SW480 (cell line): Measurements from ENCODE around the gene CAMK2B.
A peak's percentile ranks its signal among the peaks of the same experiment; 100 is the strongest.

Experiments
- DNase-seq: peaks from one replicate; pipeline ENCODE4 v3.0.0-alpha.2; 2016; ENCODE audit warnings: low spot score

CAMK2B gene

DNA sequence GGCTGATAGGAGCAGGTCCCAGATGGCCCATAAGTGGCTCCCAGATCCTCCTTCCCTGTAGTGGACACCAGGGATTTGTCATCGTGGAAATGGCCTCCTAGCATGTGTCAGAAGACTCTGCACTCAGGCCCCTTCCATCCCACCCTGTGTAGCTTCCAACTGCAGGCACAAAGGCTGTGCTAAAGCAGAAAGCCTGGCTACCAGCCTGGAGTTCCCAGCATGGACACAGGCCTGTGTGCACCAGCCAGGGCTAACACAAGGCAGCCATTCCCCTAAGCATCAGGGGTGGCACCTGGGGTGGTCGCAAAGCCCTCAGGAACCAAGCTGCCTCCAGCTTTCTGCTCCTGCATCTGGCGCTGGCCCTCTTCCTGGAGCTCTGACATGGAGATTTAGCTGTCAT, 4.5 kb upstream of the CAMK2B start:
- no peak for DNase-seq

DNA sequence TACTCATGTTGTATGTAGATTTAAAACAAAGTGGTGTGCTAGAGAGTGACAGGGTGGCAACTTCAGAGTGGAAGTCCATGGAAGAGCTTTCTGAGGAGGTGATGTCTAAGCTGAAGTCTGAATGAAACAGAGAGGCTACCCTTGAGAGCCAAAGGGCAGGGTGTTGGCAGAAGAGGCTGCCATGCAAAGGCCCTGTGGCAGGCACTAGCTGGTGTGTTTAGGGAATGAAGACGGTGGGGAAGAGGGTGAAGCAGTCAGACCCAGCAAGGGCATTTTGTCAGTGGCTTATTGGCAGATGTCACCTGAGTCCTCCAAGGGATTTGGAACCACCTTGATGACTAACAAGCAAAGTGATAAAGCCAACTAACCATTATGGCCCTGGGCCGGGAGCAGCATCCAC, 3.7 kb upstream of the CAMK2B start:
- no peak for DNase-seq

DNA sequence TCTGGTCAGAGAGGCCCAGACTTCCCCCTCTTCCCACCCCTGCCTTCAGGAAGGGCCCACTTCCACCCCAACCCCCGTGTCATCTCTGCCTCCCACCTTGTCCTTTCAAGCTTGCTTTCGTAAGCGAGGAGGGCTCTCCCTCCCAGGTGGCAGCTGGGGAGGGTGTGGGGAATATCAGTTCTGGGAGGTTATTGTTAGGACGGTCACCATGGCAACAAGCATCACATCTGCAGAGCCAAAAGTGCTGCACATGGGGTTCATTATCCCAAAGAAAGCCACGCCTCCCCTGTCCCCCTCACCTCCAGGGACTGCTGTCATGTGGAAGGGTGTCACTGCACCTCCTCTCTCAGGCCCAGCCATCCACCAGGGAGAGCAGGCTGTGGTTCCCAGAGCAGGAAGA, 2.6 kb upstream of the CAMK2B start:
- no peak for DNase-seq

DNA sequence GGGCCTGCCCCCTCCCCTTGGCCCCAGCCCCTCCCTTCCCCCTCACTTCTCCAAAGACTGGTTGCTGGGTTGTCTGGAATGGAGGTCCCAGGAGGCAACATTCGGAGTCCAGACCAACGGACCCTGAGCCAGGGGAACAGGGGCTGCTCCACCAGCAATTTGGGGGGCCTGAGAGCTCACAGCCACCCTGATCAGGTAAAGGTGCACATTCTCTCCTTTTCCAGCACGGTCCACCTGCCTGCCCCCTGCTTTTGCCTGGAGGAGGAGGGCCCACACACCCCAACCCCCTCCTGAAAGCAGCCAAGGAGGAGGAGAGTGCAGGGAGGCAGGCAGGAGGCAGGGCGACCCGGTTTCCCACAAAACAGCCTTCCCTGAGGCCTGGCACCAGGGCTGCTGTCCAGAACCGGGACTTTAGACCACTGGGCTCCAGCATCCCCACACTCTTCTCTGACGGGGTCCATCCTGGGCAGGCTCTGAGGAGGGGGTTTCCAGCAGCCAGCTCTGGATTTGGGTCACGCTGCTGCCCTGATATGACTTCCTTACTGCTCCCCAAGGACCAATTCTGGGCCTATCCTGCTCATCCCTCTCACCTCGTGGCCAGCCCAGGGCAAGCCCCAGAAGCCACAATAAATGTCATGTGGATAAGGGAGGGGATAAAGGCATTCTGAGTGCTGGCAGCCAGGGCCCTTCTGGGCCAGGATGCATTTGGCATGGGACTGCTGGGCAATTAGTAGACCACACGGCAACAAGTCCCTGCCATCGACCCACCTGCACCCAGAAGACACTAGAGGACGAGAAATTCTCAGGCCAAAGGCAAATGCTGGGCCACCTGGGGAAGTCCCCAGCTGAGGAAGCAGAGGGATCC, 1.1 kb upstream of the CAMK2B start:
- no peak for DNase-seq

DNA sequence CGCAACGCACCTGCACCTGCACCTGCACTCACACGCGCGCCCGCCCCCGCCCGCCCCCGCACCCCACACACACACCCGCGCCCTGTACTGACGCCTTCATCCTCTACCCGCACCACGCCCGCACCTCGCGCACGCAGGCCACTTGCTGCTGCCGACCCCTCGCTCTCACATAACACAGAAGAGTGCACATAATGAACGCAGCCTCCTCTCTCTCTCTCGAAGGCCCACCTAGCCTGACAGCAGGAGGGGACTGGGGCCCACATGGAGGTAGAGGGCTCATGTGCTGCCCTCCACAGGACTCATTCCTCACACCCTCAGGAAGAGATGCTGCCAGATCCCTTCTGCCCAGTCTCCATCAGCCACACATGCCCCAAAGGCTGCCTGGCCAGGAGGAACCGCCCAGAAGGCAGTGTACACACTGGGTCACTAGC, 432 bp upstream of the CAMK2B start:
- peak; percentile 74 for DNase-seq

DNA sequence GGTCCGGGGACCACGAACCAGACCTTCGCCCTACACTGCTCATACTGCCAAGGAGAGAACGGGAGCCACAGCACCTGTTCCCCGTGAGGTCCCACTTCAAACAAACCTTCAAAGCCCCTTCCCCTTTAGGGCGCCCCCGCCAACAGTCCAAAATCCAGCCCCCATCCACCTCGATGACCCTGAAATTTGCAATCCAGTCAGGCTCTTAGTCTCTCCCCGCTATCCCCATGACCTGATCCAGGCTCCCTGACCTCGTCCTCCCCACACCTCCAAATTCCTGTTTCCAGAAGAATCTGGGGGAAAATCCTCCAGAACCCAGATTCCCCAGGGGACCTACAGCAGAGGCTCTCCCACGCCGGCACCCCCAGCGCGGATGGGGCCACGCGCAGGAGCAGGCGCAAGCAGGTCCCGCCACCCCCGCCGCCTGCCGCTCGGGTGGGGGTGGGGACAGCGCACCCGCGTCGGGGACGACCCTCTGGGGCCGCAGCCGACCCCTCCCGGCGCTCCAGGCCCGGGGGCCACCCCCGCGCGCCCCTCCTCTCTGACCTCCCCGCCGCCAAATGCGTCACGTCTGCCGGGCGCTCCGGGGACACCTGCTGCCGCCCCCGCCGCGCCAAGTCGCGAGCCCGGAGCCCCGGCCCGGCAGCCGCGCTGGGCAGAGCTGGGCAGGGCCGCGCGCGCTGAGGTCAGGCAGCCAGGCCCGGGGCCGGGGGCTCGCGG, 753 bp downstream of the CAMK2B start:
- DNase-seq = no peak

DNA sequence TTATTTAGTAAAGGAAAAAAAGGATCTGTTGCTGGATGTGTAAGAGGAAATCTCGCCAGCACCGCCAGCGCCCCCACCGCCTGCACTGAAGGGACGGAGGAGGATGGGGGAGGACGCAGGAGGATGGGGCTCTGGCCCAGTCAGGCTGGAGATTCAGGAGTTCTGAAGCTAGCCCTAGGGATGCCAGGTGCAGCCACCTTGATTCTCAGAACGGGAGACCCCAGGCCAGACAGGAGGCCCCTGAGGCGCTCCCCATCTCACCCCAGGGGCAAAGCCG, 1.3 kb downstream of the CAMK2B start:
- no peak for DNase-seq

DNA sequence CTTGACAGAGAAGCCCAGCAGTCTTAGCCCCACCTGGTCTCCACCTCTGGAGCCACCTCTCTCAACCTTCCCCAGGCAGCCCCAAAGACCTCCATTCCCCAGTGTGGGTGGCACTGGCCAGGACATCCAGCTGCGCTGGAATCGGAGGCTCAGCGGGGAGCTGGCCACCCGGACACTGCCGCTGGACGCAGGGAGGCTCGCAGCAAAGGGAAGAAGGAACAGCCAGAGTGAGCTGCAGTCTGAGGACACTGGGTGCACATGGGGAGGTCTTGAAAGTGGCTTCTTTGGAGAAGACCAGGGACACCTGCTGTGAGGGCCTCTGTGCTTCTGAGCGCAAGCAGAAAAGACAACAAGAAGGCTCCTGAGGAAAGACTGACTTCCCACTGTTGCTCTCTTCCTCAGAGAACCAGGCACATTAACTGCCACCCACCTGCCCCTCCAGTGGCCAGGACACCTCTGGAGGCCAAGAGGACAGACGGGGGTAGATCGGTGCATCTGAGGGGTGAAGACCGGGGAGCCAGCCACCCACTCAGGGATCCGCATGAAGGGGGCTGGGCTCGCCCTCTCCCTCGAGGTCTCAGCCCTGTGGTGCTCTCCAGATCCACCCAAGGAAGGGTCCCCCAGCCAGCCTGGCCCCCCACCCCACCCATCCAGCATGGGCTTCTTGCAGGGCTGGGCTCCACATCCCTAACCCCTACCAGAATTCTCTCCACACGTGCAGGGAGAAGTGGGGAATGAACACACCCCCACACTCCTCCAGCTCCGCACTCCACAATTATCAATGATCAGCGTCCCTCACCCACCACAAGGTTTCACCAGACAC, 1.8 kb downstream of the CAMK2B start:
- DNase-seq = no peak

DNA sequence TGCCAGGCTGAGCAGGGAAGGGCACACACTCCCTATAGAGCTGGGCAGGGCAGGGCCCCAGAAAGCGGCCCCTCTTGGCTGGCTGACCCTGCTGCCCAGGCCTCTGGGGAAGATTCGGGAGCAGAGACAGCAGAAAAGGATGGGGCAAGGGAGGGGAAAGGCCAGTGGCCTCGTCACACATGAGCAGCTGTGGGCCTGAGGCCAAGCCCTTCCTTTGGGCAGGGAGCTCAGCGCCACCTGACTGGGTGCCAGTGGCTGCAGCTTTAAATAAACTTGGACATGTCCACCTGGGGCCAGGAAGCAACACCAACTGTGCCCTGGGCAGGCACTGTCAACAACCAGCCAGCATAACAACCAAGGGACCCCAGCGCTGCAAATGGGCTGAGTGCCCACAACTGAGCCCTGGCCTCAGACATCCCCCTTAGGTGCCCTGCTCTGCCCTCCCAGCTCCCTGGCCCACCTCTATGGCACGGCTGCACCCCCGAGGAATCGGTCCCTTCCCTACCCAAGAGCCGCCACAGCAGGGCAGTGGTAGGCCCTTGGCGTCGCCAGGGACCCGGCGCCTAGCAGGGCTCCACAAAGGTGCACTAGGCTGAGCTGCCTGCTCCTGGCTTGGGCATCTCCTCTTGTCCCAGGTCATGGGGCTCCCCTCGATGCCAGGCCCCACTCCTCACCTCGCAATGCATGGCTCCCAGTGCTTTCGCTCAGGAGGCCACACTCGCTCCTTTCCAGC, 2.6 kb downstream of the CAMK2B start:
- DNase-seq = no peak

DNA sequence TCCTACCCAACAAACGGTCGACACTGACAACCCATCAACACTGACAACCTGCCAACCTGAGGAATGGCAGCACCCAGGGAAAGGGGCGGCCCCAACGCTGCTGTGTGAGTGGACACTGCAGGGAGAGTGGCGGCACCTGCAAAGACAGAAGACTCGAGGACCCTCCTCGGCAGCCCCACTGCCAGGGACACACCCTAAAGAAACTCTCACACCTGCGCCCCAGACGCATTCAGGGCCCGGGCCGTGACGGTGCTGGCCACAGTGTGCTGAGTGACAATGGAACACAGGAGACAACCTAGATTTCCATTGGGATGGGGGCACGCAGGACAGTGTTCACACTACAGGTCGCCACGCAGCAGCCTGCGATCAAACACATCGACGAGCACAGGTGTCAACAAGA, 3.6 kb downstream of the CAMK2B start:
- no peak for DNase-seq

DNA sequence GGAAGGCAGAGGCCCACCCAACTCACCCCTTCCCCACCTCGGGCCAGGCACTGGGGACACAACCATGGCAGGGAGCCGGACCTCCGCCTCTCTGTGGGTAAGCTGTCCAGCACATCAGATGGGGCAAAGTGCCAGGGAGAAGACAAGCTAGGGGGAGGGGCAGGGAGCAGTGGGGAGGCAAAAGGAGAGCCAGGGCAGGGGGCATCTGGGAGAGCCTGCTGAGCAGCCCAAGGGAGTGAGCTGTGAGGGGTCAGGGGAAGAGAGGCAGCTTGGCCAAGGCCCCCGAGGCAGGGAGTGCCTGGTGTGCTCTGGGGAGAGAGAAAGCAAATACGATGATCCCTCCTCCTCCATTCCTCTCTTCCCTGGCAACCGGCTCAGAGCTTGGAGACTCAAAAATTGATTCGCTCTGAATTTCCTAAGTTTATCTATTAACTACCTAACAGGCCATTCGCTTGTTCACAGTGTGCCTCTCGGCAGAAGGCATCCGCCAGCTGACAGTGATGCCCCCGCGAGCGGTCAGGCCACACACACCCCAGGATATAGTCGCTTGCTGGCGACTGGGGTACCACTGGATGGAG, 4.5 kb downstream of the CAMK2B start:
- DNase-seq = no peak

DNA sequence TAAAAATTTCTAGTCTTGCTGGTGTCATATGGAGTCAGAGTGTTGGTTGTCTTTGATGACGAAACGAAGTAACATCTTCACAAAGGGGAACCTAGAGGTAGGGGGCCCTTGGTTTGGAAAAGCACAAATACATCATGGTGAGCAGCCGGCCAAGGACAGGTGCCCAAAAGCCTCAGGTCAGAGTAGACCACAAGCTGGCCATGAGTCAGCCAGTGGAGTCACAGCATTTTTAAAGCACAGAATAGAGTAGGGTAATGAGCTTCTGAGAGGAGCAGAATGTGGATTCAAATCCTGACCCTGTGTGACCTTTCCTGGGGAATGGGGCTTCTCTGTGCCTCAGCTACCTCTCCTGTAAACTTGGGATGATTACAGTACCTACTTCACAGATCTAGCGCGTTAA, 5.3 kb downstream of the CAMK2B start:
- no peak for DNase-seq

DNA sequence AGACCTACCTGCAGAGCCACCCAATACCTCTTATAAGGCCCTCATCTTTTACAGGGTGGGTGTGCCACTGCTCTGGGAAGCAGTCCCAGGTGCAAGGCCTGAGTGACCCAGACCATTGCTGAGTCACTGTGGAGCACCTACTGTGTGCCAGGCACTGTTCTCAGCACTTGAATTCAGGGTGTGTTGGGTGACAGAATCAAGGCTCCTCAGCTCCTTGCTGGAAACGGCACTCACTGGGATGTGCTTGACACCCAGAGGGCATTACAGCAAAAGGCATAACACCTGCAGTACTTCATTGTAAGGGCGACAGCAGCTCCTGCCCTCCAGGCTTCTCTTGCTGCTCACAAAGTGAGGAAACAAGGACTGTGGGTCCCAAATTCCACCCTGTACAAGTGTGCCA, 7.1 kb downstream of the CAMK2B start:
- DNase-seq = no peak

DNA sequence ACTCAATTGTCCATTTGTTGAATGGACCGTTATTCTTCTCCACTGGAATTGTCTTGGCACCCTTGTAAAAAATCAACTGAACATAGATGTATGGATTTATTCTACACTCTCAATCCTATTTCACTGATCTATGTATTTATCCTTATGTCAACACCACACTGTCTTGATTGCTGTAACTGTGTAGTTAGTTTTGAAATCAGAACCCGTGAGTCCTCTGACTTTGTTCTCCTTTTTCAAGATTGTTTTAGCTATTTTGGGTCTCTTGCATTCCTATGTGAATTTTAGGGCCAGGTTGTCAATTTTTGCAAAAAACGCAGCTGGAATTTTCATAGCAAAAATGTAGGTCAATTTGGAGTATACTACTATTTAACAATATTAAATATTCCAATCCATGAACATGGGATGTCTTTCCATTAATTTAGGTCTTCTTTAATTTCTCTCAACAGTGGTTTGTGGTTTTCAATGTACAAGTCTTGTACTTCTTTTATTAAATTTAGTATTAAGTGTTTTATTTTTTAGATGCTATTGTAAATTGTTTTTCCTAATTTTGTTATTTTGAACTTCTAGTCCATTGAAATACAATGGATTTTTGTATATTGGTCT, 10.0 kb downstream of the CAMK2B start:
- DNase-seq = no peak

DNA sequence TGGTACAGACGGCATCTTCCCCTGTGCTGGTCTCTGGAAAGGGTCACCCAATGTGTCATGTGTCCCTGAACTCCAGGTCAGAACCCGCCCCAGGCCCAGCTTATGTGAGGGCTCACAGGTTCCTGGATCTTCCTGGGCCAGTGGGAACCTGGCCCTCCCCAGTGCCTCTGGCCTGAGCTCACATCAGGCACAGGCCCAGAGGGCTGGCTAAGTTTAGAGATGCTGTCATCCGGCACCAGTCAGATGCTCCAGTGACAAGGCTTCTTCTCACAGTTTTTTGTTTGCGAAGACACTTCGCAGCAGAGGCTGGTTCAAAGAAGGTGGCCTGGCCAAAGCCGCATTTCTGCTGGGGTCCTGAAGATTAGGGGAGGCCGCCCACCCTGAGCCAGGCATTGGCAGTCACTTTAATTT, 11.8 kb downstream of the CAMK2B start:
- DNase-seq = no peak

DNA sequence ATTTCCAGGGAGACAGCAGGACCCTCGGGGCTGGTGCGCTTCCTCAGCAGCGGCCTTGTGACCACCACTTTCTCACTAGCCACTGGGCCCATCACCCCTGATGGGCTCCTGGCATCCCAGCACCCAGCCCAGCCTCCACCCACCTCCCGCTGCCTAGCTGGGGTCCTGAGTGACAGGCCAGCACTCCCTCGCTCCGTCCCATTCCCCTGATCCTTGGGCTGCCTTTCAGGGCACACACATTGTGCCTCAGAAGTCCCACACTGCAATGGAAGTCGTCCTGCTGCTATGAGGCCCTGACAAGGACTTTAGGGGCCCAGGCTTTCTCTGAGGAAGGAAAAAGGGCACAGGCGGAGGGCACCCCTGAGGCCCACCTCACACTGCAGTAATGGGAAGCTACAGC, 12.4 kb downstream of the CAMK2B start:
- DNase-seq = no peak

DNA sequence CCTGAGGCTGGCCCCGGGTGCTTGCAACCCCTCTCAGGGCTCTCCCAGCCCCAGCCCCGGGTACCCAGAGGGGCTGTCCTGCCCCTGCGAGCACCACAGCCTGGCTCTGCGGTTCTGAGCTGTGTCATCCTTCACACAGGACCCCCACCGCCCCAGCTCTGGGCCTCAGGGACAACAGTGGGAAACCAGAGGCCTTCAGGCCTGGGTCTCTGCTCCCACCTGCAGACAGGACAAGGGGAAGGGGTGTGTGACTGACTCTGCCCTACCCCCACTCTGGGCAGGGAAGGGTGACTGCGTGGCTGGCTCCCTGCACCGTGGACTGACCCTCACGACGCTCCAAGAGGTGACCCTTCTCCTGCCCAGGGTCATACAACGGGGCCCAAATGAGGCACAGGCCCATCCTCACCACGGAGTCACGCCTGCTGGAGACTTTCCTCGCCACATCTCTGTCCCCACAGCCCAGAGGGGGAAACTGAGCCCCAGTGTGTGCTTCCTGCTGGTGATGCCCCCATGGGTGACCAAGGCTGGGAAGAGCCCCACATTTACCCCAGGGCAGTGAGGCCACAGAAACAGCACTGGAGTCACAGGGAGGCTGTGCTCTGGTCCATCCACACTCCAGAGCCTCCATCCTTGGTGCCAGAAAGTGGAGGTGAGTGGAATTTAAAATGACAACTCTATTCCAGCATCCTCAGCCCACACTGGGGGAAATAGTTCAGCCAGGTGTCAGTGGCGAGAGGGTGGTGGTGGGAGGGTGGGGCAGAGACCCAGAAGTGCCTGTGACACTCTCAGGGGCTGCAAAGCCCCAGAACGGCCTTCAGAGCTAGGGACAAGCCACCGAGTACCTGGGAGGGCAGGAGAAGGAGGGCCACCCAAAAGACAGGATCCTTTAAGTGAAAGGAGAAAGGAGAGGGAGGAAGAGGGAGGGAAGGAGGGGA, 13.6 kb downstream of the CAMK2B start:
- no peak for DNase-seq

DNA sequence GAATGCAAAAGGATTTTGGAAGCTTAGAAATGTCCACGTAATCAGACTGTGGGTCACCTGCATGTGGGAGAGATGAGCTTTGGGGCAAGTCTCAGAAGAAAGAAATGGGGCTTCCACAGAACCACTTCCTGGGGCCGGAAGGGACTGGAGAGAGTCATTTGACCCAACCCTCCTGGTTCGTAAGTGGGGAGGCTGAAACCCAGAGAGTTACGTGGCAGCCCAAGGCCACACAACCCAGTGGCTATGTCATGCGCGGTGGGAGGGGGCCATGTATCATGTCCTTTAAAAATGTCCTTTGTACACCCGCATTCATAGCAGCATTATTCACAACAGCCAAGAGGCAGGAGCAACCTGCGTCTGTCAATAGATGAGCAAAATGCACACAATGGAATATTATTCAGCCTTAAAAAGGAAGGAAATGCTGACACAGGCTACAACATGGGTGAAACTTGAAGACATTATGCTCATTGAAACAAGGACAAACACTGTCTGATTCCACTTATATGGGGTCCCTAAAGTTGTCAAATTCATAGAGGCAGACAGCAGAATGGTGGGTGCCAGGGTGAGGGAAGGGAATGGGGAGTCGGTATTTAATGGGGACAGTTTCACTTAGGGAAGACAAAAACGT, 15.1 kb downstream of the CAMK2B start:
- no peak for DNase-seq

DNA sequence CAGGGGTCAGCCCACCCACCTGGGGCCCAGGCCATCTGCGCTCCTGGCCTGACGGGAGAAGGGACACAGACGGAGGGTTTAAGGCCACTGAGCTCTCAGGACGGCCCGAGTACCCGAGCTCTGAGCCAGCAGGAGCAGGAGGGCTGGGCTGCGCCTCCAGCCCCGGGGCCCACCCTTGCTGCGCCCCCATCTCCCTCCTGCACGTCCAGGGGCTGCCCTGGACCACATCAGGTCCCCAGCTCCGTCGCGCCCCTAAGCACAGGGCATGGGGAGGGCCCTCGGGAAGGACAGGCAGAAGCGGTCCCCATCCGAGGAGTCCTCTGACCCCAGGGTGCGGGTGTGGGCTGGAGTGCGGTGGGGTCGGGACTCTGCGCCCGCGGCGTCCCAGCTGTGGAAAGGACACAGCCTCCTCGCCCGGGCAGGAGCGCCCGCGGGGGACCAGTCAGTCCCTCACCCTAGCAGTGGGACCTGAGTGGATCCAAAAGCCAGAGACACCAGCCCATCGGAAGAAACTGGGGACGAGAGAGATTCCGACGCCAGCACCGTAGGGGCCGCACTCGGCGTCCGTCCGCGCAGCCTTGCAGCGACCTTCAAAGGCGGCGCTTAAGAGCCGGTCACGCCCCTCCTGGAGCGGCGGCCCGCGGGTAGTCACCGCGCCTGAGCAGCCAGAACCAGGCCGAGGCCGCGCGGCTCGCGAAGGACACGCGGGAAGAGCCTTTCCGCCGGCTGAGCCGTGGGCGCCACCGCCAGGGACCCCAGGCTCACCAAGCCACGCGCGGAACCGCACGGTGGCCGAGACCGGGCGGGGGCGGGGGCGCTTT, 15.9 kb downstream of the CAMK2B start:
- peak; percentile 48 for DNase-seq
